AG10803 (cell line): ENCODE data around the gene FSTL3.
A peak's percentile ranks its signal among the peaks of the same experiment; 100 is the strongest.
"Not testable (repeated sequence)": the region's sequence is repeated elsewhere in the genome, so short reads cannot be mapped to it uniquely, and the experiment has no call there.

Experiments used
- DNase-seq: peaks from one replicate; pipeline ENCODE4 v3.0.0; 2010; ENCODE audit warnings: low read depth
- H3K4me3 ChIP-seq: 2 replicates; pipeline ENCODE4 v1.5.1; 2011; ENCODE audit warnings: mild to moderate bottlenecking, low read length, control low read depth
- CTCF ChIP-seq: conservative IDR thresholded peaks from 2 replicates; pipeline ENCODE4 v1.5.1; 2011; ENCODE audit warnings: mild to moderate bottlenecking, low read length, control low read depth, inconsistent platforms

The FSTL3 gene

DNA sequence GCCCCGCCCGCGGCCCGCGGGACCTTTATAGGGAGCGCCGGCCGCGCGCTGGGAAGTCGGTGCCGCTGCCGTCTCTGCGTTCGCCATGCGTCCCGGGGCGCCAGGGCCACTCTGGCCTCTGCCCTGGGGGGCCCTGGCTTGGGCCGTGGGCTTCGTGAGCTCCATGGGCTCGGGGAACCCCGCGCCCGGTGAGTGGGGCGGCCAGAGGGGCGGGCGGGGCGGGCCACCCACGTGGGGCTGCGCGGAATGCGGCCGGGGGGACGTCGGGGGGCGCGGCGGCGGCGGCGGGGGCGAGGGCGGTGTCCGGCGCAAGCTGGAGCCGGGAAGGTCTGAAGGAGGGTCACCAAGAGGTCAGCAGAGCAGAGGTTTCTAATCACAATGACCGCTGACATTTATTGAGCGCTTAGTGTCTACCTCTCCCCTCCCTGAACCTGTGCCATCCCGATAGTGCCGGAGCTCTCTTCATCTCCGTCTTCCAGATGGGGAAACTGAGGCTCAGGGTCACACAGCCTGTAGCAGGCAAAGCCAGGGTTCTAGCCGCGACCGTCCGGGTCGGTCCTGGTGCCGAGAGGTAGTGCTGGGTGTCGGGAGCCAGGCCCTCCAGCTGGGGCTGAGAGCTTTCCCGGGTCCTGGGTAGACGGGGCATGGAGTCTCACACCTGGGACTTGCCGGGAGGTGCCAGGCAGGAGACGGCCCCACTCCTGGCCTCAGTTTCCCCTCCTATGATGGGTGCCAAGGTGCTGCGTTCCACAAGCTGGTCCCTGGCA is at the start of gene FSTL3:
FSTL3 (plus strand) TSS at position 54 of the 767 bp plus-strand sequence; CDS start at position 86, 32 bp downstream.
- peak within 1 kb of the TSS; percentile 86 for H3K4me3 ChIP-seq
- TF ChIP-seq CTCF: no peak
- no peak for DNase-seq

DNA sequence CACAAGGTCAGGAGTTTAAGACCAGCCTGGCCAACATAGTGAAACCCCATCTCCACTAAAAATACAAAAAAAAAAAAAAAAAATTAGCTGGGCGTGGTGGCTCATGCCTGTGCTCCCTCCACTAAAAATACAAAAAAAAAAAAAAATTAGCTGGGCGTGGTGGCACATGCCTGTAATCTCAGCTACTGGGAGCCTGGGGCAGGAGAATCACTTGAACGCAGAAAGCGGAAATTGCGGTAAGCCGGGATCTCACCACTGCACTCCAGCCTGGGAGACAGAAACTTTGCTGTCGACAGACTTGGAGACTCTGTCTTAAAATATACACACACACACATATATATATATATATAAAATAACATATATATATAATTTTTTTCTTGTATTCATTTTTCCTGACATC is 49.6 kb upstream of the FSTL3 start:
- DNase-seq, H3K4me3 ChIP-seq: not testable (repeated sequence)

GRCh38 chr19:628168-628567 is 48.0 kb upstream of the FSTL3 start:
- peak; percentile 28 for TF ChIP-seq CTCF
- no peak for DNase-seq

DNA sequence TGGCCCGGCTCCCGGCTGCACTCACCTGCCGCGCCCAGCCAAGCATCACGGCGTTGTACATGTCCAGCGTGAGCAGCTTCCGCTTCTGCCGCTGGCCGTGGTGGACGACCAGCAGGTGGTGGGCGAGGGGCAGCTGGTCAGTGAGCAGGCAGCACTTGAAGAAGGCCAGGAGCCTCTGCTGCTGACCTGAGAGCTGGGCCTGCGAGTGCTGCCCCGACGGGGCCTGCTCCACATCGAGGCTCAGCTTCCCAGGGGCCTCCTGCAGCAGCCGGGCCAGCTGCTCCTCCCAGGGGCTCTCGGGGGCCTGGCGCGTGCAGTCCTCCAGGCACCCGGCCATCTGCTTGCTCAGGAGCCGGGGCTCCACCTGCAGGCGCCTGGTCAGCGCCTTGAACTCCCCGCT is 46.7 kb upstream of the FSTL3 start:
- H3K4me3 ChIP-seq, DNase-seq: not testable (repeated sequence)

More at GRCh38 chr19:628168-628567, 48.0 kb upstream of the FSTL3 start:
- H3K4me3 ChIP-seq: no peak overlapping the region

DNA sequence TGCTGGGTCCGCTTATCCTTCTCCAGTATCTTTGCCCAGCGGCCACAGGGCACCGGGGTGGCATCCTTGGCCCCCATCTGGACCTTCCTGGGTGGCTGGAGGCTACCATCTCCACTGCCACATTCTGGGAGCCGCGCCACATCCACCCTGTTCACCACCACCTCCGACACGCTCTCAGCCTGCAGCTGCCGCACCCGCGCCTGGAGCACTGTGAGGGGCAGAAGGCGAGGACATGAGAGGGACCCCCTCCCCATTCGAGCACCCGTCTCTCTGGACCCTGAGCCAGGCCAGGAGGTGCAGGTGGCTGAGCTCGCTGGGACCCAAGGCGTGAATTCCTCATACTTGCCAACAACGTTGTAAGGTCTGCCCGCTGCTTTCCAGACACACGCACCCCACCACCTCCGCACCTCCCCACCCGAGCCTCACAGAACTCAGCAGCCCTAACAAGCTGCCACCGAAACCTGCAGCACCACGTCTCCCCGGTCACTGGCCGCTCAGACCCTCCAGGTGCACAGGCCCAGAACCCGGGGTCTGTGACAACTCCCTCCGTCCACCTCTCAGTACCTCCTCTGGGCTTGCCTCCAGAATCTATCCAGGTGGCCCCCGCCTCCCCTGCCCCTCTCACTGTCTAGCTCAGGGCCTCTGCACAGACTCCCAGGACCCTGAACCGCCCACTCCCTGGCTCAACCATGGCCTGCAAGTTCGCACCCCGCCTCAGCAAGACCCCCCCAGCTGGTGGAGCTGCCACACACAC is 46.1 kb upstream of the FSTL3 start:
- TF ChIP-seq CTCF: no peak
- H3K4me3 ChIP-seq: no peak overlapping the region
- no peak for DNase-seq

GRCh38 chr19:632579-633067 is 43.6 kb upstream of the FSTL3 start:
- no peak for TF ChIP-seq CTCF
- H3K4me3 ChIP-seq: peak overlapping the region; percentile 89
- DNase-seq: peak; percentile 34

- no peak; the same call in none of the 2 replicates for TF ChIP-seq CTCF
- H3K4me3 ChIP-seq: peak within 1 kb of the TSS; percentile 89
- peak; percentile 98 for DNase-seq
These were observed 43.0 kb upstream of the FSTL3 start, which contains the start of gene POLRMT for GRCh38 chr19:633068-633785. Gene POLRMT, minus strand, starts transcription at chr19:633537. Its CDS starts 25 bp downstream, at chr19:633512.
